ENCODE data around the gene RFT1.

- no peak for TF ChIP-seq POLR2A (IDR thresholded peaks at IDR 0.05)
- TF ChIP-seq CTCF (IDR thresholded peaks at IDR 0.05), result no peak
These were observed 80.2 kb downstream of the RFT1 start for GRCh38 chr3:53049987-53050386.
